Measurements from ENCODE around the gene MID1IP1.

GRCh38 chrX:38806875-38807621 is 5.8 kb downstream of the MID1IP1 start:
- TF ChIP-seq POLR2A (IDR thresholded peaks at IDR 0.05) (no peak), CTCF (IDR thresholded peaks at IDR 0.05) (no peak)
